GM18508 (cell line): Measurements from ENCODE around the gene CIRBP.
"Not testable (repeated sequence)": the region's sequence is repeated elsewhere in the genome, so short reads cannot be mapped to it uniquely, and the experiment has no call there.

Experiments used
- ATAC-seq: cut with Tn5 transposase; IDR thresholded peaks from one replicate; pipeline ENCODE4 v1.9.1; 2021; ENCODE audit warnings: moderate number of reproducible peaks; ENCODE audit not compliant: insufficient read depth, unreplicated experiment

Gene CIRBP

GRCh38 chr19:1241417-1242095, 27.6 kb upstream of the CIRBP start, which contains the start of gene ATP5F1D:
Gene ATP5F1D (plus strand): TSS chr19:1241751. CDS start chr19:1241851, 100 bp downstream.
- no peak for ATAC-seq

- ATAC-seq, result no peak
These were observed 25.1 kb upstream of the CIRBP start for GRCh38 chr19:1243768-1244692.

GRCh38 chr19:1244693-1245451, 24.3 kb upstream of the CIRBP start:
- no peak for ATAC-seq

- ATAC-seq, result no peak
These were observed 23.5 kb upstream of the CIRBP start for GRCh38 chr19:1245494-1246264.

- not testable (repeated sequence) for ATAC-seq
These were observed 22.7 kb upstream of the CIRBP start for GRCh38 chr19:1246265-1247087.

- no peak for ATAC-seq
These were observed 21.4 kb upstream of the CIRBP start for GRCh38 chr19:1247748-1248138.

- no peak for ATAC-seq
These were observed 20.9 kb upstream of the CIRBP start, which contains the start of gene MIDN for GRCh38 chr19:1248139-1248785. Gene MIDN (plus strand): TSS chr19:1248583. CDS start chr19:1250297, 1,714 bp downstream.

GRCh38 chr19:1248786-1249297, 20.3 kb upstream of the CIRBP start:
- no peak for ATAC-seq

GRCh38 chr19:1249298-1249989, 19.7 kb upstream of the CIRBP start:
- ATAC-seq, result no peak

GRCh38 chr19:1249990-1250436, 19.1 kb upstream of the CIRBP start:
- no peak for ATAC-seq

GRCh38 chr19:1250437-1251260, 18.5 kb upstream of the CIRBP start:
- no peak for ATAC-seq

- no peak for ATAC-seq
These were observed 17.6 kb upstream of the CIRBP start for GRCh38 chr19:1251330-1252220.

- no peak for ATAC-seq
These were observed 16.8 kb upstream of the CIRBP start for GRCh38 chr19:1252221-1252820.

- no peak for ATAC-seq
These were observed 16.2 kb upstream of the CIRBP start for GRCh38 chr19:1252821-1253513.

GRCh38 chr19:1253514-1254080, 15.5 kb upstream of the CIRBP start:
- ATAC-seq, result no peak
